ENCODE measurements around the gene SLC22A17.
"Not testable (repeated sequence)": the region's sequence is repeated elsewhere in the genome, so short reads cannot be mapped to it uniquely, and the experiment has no call there.

SLC22A17 gene

GRCh38 chr14:23352506-23353432, at the start of gene SLC22A17:
Gene SLC22A17 (minus strand): TSS chr14:23352887.
- peak; percentile 95 for DNase-seq (ENCODE audit: low spot score)

GRCh38 chr14:23401291-23401690, 48.6 kb upstream of the SLC22A17 start:
- DNase-seq (ENCODE audit: low spot score) = no peak

GRCh38 chr14:23400496-23401149, 47.9 kb upstream of the SLC22A17 start:
- not testable (repeated sequence) for DNase-seq (ENCODE audit: low spot score)

- DNase-seq (ENCODE audit: low spot score) = no peak
Measured at GRCh38 chr14:23399591-23399990, 46.9 kb upstream of the SLC22A17 start.

- DNase-seq (ENCODE audit: low spot score) = no peak
Measured at GRCh38 chr14:23399136-23399535, 46.4 kb upstream of the SLC22A17 start.

GRCh38 chr14:23398348-23398747, 45.7 kb upstream of the SLC22A17 start:
- no peak for DNase-seq (ENCODE audit: low spot score)

- no peak for DNase-seq (ENCODE audit: low spot score)
Measured at GRCh38 chr14:23396781-23397407, 44.2 kb upstream of the SLC22A17 start.

GRCh38 chr14:23396126-23396525, 43.4 kb upstream of the SLC22A17 start:
- no peak for DNase-seq (ENCODE audit: low spot score)

- no peak for DNase-seq (ENCODE audit: low spot score)
Measured at GRCh38 chr14:23392613-23393012, 39.9 kb upstream of the SLC22A17 start.

- not testable (repeated sequence) for DNase-seq (ENCODE audit: low spot score)
Measured at GRCh38 chr14:23389871-23390270, 37.2 kb upstream of the SLC22A17 start.

- no peak for DNase-seq (ENCODE audit: low spot score)
Measured at GRCh38 chr14:23389396-23389795, 36.7 kb upstream of the SLC22A17 start.

GRCh38 chr14:23388996-23389395, 36.3 kb upstream of the SLC22A17 start:
- no peak for DNase-seq (ENCODE audit: low spot score)

GRCh38 chr14:23387916-23388882, 35.5 kb upstream of the SLC22A17 start:
- DNase-seq (ENCODE audit: low spot score) = no peak

GRCh38 chr14:23386999-23387398, 34.3 kb upstream of the SLC22A17 start:
- DNase-seq (ENCODE audit: low spot score) = no peak

- not testable (repeated sequence) for DNase-seq (ENCODE audit: low spot score)
Measured at GRCh38 chr14:23386266-23386657, 33.6 kb upstream of the SLC22A17 start.

- DNase-seq (ENCODE audit: low spot score) = no peak
Measured at GRCh38 chr14:23385642-23386265, 33.1 kb upstream of the SLC22A17 start.

GRCh38 chr14:23385244-23385641, 32.6 kb upstream of the SLC22A17 start:
- no peak for DNase-seq (ENCODE audit: low spot score)

- DNase-seq (ENCODE audit: low spot score) = no peak
Measured at GRCh38 chr14:23384364-23385080, 31.8 kb upstream of the SLC22A17 start.

- DNase-seq (ENCODE audit: low spot score) = no peak
Measured at GRCh38 chr14:23382731-23383440, 30.2 kb upstream of the SLC22A17 start.

- DNase-seq (ENCODE audit: low spot score) = no peak
Measured at GRCh38 chr14:23382276-23382675, 29.6 kb upstream of the SLC22A17 start.

Measured in cerebellar cortex (tissue), 1 donor.